ENCODE measurements around the gene ZNF592. TPM values are rescaled to one million over a fixed set of nuclear protein-coding genes. Genes with fewer than 3 reads are reported as not detected.

ZNF592 gene
- total and polyA plus RNA-seq, 2 experiments from 2014 or later: 14.4 to 17.6 TPM

DNA sequence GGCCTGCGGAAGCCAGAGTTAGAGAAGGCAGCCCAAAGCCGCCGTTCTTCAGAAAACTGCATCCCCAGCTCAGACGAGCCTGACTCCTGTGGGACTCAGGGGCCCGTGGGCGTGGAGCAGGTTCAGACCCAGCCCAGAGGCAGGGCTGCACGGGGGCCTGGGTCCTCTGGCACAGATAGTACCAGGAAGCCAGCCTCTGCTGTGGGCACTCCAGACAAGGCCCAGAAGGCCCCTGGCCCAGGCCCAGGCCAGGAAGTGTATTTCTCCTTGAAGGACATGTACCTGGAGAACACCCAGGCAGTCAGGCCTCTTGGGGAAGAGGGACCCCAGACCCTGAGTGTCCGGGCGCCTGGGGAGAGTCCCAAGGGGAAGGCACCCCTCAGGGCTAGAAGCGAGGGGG lies 91.9 kb downstream of the ZNF592 start:
- H3K9me3 ChIP-seq (ENCODE audit: low read depth): no peaks in the 10 kb centered on the region
- H3K79me2 ChIP-seq: no peaks in the 10 kb centered on the region
- H3K4me2 ChIP-seq: no peak overlapping the region
- no peaks in the 10 kb centered on the region for H4K20me1 ChIP-seq (ENCODE audit: insufficient read depth, poor library complexity, severe bottlenecking)
- H3K9me2 ChIP-seq (replicated peaks; ENCODE audit: insufficient read depth): no peaks in the 10 kb centered on the region
- H2AFZ ChIP-seq: no peak overlapping the region
- TF ChIP-seq, protein P1, sequence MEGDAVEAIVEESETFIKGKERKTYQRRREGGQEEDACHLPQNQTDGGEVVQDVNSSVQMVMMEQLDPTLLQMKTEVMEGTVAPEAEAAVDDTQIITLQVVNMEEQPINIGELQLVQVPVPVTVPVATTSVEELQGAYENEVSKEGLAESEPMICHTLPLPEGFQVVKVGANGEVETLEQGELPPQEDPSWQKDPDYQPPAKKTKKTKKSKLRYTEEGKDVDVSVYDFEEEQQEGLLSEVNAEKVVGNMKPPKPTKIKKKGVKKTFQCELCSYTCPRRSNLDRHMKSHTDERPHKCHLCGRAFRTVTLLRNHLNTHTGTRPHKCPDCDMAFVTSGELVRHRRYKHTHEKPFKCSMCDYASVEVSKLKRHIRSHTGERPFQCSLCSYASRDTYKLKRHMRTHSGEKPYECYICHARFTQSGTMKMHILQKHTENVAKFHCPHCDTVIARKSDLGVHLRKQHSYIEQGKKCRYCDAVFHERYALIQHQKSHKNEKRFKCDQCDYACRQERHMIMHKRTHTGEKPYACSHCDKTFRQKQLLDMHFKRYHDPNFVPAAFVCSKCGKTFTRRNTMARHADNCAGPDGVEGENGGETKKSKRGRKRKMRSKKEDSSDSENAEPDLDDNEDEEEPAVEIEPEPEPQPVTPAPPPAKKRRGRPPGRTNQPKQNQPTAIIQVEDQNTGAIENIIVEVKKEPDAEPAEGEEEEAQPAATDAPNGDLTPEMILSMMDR (IDR thresholded peaks at IDR 0.05; ENCODE audit: poor library complexity): no peak
- TF ChIP-seq EZH2 (IDR thresholded peaks at IDR 0.05; ENCODE audit: borderline replicate concordance): no peak
- TF ChIP-seq EZH2phosphoT487 (IDR thresholded peaks at IDR 0.05; ENCODE audit: low read depth, severe bottlenecking, unreplicated experiment): no peak
- no peaks in the 10 kb centered on the region for H3K27me3 ChIP-seq
- H3K27ac ChIP-seq: peak overlapping the region; percentile 67
- 95% methylated on average over 10 of the region's 10 CpGs for WGBS (ENCODE audit: low lambda C conversion rate, missing lambda C conversion rate)
- no peak for DNase-seq (ENCODE audit: low spot score)
- H3K4me3 ChIP-seq: no peak overlapping the region
- peaks cover 4% of the 10 kb centered on the region for H3K4me1 ChIP-seq (ENCODE audit: insufficient read depth)
- H3K36me3 ChIP-seq (replicated peaks; ENCODE audit: insufficient read depth, low read depth): no peaks in the 10 kb centered on the region

DNA sequence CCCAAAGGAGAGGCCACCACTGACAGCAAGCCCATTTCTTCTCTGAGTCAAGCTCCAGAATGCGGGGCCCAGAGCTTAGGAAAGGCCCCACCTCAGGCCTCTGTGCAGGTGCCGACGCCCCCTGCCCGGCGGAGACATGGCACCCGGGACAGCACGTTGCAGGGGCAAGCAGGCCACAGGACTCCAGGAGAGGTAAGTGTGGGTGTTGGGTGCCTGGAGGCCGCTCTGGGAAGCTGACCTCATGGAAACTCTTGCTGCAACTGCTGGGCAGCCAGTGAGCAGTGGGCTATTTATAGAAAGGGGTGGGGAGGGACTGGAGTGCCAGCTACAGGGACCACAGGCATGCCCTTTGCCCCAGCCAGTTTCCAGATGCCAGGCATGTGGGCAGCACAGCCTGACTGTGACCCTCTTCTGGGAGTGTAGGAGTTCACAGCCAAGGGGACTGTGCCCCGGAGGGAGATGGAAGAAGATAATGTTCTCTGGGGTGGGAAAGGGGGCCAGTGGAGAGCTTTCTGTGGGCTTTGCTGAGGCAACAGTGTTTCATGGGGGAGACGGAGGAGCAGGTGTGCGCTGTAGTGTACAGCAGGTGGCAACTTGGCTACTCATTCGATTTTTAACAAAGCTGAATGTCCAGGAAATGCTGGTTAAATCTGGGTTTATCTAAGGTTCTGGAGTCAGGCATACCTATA lies 92.5 kb downstream of the ZNF592 start:
- H2AFZ ChIP-seq: no peak overlapping the region
- H3K79me2 ChIP-seq: no peaks in the 10 kb centered on the region
- peak overlapping the region; percentile 67 for H3K27ac ChIP-seq
- no peaks in the 10 kb centered on the region for H3K27me3 ChIP-seq
- H3K9me2 ChIP-seq (replicated peaks; ENCODE audit: insufficient read depth): no peaks in the 10 kb centered on the region
- TF ChIP-seq, protein P1 (IDR thresholded peaks at IDR 0.05; ENCODE audit: poor library complexity): no peak
- TF ChIP-seq EZH2 (IDR thresholded peaks at IDR 0.05; ENCODE audit: borderline replicate concordance): no peak
- peak; percentile 73 for DNase-seq (ENCODE audit: low spot score)
- H3K4me1 ChIP-seq (ENCODE audit: insufficient read depth): peaks cover 4% of the 10 kb centered on the region
- H3K4me2 ChIP-seq: no peak overlapping the region
- H4K20me1 ChIP-seq (ENCODE audit: insufficient read depth, poor library complexity, severe bottlenecking): no peaks in the 10 kb centered on the region
- no peaks in the 10 kb centered on the region for H3K36me3 ChIP-seq (replicated peaks; ENCODE audit: insufficient read depth, low read depth)
- no peak overlapping the region for H3K4me3 ChIP-seq
- 92% methylated on average over 12 of the region's 12 CpGs for WGBS (ENCODE audit: low lambda C conversion rate, missing lambda C conversion rate)
- H3K9me3 ChIP-seq (ENCODE audit: low read depth): no peaks in the 10 kb centered on the region

DNA sequence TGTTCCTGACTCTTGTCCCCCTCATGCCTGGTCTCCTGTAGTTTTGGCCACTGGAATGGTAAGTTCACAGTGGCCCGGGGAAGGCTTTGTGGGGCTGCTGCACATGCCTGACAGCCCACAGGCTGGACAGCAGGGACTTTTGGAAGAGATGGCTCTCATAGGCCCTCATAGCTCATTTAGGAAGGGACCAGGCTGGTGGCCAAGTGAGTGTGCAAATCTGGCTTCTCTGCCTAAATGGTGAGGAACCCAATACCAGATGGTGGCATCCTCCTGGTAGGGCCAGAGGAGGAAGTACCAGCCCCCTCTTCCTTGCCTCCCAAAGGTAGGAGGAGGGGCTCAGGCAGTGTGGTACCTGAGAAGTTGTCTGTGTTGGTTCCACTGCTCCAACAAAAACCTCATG lies 94.4 kb downstream of the ZNF592 start:
- Histone ChIP-seq H3K4me1 (ENCODE audit: insufficient read depth) (peaks cover 4% of the 10 kb centered on the region), H3K27ac (no peak overlapping the region)
- WGBS (ENCODE audit: low lambda C conversion rate, missing lambda C conversion rate): 94% methylated on average over 1 of the region's 1 CpG

More for the DNA sequence above, 94.4 kb downstream of the ZNF592 start:
- DNase-seq (ENCODE audit: low spot score): no peak
- H4K20me1 ChIP-seq (ENCODE audit: insufficient read depth, poor library complexity, severe bottlenecking): no peaks in the 10 kb centered on the region
- no peaks in the 10 kb centered on the region for H3K27me3 ChIP-seq
- H3K4me2 ChIP-seq: no peak overlapping the region
- no peaks in the 10 kb centered on the region for H3K9me2 ChIP-seq (replicated peaks; ENCODE audit: insufficient read depth)
- H3K36me3 ChIP-seq (replicated peaks; ENCODE audit: insufficient read depth, low read depth): no peaks in the 10 kb centered on the region
- H3K79me2 ChIP-seq: peaks cover 3% of the 10 kb centered on the region
- no peak overlapping the region for H3K4me3 ChIP-seq
- H2AFZ ChIP-seq: no peak overlapping the region
- H3K9me3 ChIP-seq (ENCODE audit: low read depth): no peaks in the 10 kb centered on the region
- TF ChIP-seq EZH2 (IDR thresholded peaks at IDR 0.05; ENCODE audit: borderline replicate concordance) (no peak), EZH2phosphoT487 (IDR thresholded peaks at IDR 0.05; ENCODE audit: low read depth, severe bottlenecking, unreplicated experiment) (no peak)
- TF ChIP-seq, protein P1 (IDR thresholded peaks at IDR 0.05; ENCODE audit: poor library complexity): no peak

Measured in hepatocyte (in vitro differentiated cells).